Measurements from ENCODE around the gene NR1I3.

The NR1I3 gene

DNA sequence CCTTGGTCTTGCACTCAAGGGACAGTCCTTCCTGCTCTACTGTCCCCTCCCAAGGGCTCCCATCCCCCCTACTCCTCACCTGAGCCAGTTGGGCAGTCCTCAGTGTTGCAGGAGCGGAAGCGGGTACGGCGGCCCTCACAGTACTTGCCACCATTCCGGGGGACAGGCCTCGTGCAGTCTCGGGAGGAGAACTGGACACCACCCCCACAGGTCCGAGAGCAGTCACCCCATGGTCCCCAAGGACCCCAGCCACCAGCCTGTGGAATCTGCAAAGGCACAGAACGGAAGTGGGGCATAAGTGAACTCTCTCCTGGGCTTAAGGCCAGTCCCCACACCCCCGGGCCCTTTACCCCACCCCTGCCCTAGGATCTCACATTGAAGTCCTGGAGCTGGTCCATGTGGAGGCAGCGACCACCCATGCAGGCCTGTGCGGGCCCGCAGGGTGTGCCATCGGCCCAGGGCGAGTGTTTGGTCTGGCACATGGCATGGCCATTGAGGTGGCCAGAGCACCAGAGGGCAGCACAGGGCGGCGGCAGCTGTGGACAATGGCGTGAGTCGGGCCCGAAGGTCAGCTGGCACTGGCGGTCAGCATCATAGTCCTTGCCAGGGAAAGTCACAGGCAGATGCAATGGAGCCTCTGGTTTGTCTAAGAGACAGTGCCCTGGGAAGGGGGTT, 44.3 kb downstream of the NR1I3 start:
- DNase-seq, result no peak

DNA sequence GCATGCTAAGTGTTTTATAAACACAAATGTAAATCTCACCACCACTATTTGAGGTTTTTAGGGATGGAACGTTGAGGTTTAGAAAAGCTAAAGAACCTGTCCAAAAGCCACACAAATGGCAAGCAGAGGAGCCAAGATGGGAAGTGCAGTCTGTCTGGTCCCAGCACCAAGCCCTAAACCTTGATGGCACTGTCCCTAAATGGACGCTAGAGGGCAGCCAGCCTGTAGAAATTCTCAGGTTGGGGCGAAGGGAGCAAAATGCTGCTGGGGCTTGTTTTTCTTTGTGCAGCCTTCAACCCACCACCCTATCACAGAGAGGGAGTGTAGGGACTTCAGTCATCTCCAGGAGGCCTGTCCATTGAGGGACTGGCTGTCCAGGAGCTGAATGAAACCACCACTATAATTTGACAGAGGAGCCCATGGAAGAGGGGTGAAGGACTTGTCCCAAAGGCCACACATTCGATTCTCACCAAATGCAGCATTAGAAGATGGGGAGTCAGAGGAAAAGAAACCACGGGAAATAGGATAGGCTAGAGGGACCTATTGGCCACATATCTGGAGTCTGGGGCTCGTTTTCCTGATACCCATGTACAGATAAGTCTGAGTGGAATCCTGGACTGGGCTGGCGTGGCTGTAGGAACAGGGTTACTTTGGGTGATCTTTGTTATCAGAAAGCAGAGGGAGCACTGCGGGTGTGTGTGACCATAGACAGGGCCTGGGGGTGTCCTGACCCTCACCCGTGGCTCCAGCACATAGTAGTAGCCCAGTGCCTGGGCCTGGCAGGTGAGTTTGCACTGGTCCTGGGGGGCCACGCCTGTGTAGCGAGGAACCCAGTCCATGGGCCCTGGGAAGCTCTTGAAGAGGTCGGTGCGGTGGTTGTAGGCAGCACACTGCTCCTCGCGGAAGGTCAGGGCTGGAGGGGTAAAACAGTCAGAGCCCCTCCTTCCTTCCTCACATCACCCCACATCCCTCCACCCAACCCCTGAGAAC, 45.2 kb downstream of the NR1I3 start:
- DNase-seq, result peak; percentile 81 to 95

DNA sequence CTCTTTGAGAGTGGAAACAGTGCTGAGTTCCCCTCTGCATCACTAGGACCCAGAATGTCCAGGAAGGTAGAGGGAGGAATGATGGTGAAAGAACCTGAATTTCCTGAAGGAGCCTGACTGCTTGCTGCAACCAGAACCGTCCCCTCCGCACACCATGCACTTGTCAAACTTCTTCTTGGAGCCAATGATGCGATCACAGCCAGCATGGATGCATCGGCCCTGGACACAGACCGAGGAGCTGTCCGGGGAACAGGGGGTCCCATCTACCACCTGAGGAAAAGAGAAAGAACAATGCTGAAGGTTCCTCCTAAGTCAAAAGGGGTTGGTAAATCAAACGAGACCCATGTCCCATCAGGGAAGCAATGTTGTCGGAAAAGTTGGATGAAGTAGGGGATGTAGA, 46.0 kb downstream of the NR1I3 start:
- DNase-seq, result no peak

DNA sequence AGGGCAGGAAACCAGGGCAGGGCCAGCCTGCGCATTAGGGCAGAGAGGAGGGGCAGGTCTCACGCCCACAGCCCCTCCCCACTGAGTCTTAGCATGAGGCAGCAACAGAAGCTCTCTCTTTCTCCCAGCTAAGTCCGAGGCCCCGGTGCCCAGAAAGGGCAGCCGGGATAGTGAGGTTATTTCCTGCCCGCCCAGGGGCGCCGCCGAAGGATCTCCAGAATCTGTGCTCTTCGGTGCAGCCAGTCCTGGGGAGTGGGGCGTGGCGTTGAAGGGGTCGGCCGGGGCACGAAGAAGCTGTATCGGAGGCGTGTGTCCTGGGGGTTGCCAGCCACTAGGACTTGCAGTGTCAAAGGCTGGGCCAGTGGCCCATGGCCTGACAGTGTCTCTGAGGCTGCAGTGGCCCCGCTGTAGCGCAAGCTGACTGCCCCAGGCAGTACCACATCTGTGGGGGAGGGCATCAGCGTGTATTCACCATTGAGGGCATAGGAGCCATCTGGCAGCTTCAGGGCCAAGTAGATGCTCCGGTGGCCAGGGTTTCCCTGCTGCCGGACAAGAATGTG, 47.0 kb downstream of the NR1I3 start:
- DNase-seq, result no peak

DNA sequence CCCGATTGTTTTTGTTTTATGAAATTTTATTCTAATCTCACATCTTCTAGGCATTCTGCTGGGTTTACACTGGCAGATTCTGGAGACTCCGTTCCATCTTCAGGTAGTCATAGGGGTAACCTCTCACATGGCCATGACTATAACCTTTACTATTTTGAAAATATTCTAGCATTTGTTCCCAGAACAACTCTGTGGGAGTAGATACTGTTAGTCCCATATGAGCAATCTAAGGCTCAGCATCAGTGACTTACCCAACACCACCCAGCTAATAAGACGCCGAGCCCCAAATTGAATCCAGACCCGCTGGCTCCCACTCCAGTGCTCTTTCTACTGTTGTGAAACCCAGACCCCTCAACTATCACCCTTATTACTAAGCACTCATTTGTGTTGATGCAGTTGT, 49.0 kb downstream of the NR1I3 start:
- DNase-seq, result no peak

DNA sequence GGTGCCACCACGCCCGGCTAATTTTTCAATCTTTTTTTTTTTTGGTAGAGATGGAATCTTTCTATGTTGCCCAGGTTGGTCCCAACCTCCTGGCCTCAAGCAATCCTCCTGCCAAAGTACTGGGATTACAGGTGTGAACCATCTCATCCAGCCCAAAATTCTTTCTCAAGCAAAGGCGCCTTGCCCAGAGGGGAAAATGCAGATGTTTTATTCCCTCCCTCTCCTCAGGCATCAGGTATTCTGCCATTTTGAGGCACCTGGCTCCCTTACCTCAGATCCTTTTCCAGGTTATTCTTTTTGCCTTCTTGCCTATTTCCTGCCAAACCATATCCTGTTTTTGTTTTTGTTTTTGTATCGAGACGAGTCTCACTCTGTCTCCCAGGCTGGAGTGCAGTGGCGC, 49.6 kb downstream of the NR1I3 start:
- no peak for DNase-seq

DNA sequence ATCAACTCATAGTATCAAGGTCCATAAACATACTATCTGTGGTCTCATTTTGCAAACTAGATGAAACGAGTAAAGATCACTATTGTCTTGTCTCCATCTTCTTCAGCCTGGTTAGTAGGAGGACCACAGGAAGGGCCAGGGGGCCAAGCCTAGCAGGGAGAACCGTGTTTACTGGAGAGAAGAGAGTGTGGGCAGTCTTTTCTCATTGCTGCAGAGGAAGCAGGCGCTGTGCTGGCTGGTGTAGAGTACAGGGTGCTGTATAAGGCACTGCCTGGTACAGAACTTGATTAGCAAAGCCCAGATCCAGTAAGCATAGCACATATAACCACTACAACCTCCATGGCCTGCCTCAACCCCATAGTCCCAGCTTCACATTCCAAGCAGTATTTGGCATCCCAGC, 50.7 kb downstream of the NR1I3 start:
- DNase-seq, result no peak

DNA sequence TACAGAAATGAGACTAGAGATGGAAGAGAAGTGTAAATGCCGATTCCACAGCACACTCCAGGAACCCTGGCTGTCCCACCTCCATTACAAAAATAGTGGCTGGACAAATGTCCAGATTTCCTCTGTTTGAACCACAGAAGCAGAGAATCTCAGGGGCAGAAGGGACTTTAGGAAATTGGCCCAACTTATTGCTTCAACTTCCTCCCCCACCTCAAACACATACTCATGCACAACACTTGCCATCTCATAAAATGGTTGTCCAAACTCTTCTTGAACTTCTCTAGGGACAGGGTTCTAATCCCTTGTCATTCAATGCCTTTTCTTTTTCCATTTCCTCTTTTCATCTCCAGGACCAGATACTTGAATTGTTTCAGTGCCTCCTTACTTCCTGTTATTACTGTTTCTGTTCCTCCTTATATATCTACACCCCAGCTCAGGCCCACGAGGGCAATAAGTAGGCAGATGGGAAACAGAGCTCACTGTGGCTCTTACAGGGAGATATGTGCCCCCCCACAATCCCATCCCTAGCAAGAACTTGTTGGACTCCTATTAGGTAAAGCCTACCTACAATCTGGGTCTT, 52.2 kb downstream of the NR1I3 start:
- no peak for DNase-seq

DNA sequence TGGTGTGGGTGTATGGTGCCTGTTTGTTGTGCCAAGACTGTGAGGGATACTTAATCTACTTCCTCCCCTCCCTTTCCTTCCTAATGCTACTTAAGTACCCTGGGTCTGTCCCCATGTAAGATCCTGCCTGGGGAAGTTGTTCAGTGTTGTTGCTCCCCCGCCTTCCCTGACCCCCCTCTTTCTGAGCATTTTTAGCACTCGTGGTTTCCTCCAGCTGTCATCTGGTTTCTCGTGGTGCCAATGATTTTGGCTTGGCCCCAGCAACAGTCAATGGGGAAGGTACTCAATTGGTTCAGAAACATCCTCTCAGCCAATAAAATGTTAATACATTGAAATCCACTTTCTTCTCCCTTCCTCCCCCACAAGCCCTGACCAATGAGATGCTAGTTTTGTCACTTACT, 52.7 kb downstream of the NR1I3 start:
- no peak for DNase-seq

DNA sequence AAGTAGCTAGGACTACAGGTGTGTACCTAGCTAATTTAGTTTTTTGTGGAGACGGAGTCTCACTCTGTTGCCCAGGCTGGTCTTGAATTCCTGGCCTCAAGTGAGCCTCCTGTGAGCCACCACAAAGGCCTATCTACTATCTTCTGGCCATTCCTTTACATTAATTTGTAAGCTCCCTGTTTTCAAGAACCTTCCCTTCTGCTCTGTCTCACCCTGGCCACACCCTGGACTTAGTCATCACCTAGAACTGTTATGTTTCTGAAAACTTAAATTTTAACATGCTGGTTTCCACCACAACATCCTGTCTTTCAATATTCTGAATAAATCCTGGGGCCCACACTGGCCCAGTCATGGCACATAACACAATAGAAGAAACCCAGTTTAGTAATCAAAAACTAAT, 55.8 kb downstream of the NR1I3 start:
- no peak for DNase-seq

DNA sequence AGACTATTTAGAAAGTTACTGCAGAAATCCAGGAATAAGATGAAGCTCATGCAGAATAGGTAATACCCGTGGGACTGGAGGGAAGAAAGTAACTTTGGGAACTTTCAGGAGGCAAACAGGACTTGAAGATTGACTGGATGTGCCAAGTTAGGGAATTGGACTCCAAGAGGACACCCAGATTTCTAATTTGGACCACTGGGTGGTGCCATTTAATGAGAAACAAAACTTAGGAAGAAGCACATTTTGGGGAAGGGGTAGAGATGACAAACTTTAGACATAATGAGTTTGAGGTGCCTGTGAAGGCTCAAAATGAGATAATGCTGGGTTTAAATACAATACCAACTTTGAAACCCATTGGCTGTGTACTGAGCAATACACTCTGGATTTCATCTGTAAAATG, 57.4 kb downstream of the NR1I3 start:
- peak in 1 of 2 experiments; percentile 44 for DNase-seq

DNA sequence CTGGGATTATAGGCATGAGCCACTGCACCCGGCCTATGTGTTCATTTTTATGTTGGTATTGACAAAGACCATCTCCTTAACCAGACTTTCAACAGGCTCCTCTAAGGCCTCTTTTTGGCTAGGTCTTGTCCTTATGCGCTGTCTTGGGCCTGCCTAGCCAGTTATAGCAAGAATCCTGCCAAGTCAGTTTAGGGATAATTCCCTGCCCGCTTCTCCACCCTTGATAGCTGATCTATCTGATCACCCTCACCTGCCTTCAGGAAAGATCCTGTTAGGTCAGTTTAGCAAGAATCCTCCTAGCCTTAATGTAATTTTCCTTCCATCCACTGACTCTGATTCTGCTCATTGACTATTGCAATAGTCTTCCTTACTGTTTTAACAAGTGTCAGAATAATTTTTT, 58.3 kb downstream of the NR1I3 start:
- no peak for DNase-seq

Measured in NCI-H526 (cell line).